ENCODE results near the gene CCDC201. TPM values are rescaled to one million over a fixed set of nuclear protein-coding genes. Genes with fewer than 3 reads are reported as not detected.
"Not testable (repeated sequence)": the region's sequence is repeated elsewhere in the genome, so short reads cannot be mapped to it uniquely, and the experiment has no call there.

The CCDC201 gene
- total RNA-seq, 1 donor from 2014 or later: not detected

GRCh38 chr7:45874408-45875131 is 1.7 kb upstream of the CCDC201 start:
- no peak for DNase-seq (ENCODE audit: low spot score)

GRCh38 chr7:45873355-45873754 is 473 bp upstream of the CCDC201 start:
- DNase-seq (ENCODE audit: low spot score): no peak

- DNase-seq (ENCODE audit: low spot score): no peak
Measured at GRCh38 chr7:45872116-45873034, 507 bp downstream of the CCDC201 start.

DNA sequence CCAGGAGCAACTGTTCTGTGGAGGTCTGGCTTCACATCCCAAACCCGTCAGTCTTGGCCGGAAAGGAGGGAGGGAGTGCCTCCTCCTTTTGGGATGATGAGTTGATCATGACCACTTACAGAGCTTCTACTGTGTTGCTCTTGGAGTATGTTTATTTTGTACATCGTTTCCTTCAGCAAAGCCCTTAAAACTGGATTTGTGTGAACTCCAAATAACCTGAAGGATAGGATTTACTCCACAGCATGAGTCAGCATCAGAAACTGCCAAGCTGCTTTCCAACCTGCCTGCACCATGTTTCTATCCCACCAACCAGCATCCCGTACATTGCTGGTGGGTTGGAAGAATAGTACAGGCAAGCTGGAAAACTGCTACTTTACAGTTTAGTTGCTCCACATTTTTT is 3.5 kb downstream of the CCDC201 start:
- DNase-seq (ENCODE audit: low spot score): no peak

DNA sequence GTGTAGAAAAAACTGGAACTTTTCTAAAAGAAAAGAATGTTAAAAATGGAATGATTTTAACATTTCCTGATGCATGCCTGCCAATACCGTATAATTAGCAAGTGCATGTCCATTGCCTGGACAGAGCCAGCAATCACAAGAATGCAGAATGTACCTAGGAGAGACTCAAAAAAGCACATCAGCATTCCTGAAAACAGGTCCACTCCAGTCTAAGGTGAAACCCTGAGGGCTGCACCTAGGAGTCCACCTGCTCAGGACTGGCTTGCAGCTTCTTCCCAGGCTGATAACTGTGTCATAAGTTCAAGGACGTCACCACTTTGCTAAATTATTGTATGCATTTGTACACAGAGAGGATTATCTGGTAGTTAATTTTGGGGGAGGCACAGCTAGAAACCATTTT is 5.4 kb downstream of the CCDC201 start:
- DNase-seq (ENCODE audit: low spot score): no peak

DNA sequence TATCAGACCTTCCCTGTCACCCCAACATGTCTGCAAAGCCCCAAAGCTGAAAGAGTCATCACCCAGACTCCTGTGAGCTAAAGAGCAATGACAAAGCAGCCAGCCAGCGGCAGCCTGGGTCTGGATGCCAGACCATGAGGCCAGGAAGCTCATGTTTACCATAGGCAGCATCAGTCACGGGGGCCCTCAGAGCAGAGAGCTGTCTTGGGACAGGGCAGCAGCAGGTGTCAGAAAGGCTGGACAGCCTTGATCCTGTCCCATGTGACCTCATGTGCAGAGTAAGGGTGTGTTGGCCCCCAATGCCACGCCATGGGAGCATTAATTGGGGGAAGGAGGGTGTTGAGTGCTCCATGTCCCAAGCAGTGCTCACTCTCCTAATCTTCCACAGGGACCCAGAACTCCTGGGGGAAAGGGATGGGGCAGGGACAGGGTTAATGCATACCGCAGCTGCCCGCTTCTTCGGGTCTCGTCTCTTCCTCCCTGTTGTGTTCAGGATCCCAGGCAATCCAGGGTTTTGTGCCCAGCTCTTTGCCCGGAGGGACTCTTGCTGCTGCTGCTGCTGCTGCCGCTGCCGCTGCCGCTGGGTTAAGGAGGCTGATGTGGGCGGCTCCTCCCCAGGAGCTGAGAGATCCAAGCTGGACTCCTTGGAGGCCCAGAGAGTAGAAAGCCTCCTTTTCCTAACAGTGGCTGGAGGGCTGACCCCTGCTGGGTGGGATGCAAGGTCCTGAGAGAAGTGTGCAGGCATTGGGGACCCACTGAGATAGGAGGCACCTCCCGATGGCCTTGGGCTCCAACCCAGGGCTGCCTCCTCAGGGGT is 7.1 kb downstream of the CCDC201 start:
- no peak for DNase-seq (ENCODE audit: low spot score)

DNA sequence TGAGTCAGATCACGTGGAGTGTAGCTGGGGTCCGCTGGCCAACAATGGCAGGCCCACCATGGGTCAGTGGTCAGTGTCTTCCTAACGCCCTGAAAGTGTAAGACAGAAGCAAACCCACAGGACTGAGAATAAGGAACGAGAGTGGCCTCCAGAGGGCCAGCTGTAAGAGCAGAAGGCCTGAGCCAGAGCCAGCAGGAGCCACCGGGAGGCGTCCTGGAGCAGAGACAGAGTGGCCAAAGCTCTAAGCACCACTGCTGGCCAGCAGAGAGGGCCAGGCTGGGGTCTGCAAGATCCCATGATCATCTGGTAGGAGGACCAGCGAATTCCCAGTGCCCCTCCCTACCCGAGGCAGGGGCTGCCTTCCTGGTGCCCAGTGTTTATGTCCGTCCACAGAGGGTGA is 9.2 kb downstream of the CCDC201 start:
- DNase-seq (ENCODE audit: low spot score): no peak

DNA sequence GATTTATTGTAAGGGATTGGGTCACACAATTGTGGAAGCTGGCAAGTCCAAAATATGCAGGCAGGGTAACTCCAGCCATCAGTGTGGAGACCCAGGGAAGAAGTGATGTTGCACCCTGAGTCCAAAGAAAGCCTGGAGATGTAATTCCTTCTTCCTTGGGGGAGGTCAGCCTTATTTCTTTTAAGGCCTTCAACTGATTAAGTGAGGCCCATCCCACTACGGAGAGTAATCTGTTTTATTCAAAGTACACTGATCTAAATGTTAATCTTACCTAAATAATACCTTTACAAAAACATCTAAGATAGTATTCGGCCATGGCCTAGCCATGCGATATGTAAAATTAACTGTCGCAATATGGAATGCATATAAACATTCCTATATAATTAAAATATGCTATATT is 16.0 kb downstream of the CCDC201 start:
- DNase-seq (ENCODE audit: low spot score): not testable (repeated sequence)

- DNase-seq (ENCODE audit: low spot score): not testable (repeated sequence)
Measured at GRCh38 chr7:45855680-45856079, 17.2 kb downstream of the CCDC201 start.

GRCh38 chr7:45853491-45853890 is 19.4 kb downstream of the CCDC201 start:
- not testable (repeated sequence) for DNase-seq (ENCODE audit: low spot score)

- DNase-seq (ENCODE audit: low spot score): not testable (repeated sequence)
Measured at GRCh38 chr7:45852984-45853383, 19.9 kb downstream of the CCDC201 start.

- DNase-seq (ENCODE audit: low spot score): not testable (repeated sequence)
Measured at GRCh38 chr7:45848734-45849133, 24.1 kb downstream of the CCDC201 start.

GRCh38 chr7:45846536-45846935 is 26.3 kb downstream of the CCDC201 start:
- not testable (repeated sequence) for DNase-seq (ENCODE audit: low spot score)

DNA sequence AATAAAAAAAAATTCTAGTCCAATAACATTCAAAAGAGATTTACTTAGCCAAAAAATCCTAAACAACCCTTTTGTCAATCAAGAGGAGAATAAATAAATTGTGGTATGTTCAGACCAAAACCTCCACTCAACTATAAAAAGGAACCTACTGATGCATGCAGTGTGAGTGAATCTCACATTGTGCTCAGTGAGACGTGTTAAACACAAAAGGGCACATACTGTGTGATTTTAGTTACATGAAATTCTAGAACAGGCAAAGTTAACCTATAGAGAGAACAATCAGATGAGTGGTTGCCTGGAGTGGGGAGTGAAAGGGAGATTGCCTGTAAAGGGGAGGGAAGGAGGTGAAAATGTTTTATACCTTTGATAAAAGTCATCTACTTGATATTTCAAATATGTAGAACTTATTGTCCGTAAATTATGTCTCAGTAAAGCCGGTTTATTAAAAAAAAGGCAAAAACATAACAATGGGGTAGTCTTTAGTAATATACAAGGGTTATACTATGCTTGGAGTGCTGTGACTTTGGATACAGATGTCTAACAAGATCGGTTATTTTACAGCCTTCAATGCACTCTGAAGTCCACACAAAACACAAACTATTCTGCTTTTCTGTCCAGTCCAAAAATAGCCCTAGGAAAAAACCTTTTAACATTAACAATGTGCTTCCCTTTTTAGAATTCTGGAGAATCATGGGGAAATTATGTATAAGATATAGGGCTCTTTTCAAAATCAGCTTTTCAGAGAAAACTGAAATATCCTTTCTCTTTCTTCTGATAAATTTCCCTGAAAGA is 30.8 kb downstream of the CCDC201 start:
- not testable (repeated sequence) for DNase-seq (ENCODE audit: low spot score)

GRCh38 chr7:45838852-45839251 is 34.0 kb downstream of the CCDC201 start:
- DNase-seq (ENCODE audit: low spot score): not testable (repeated sequence)

GRCh38 chr7:45832433-45833177 is 40.3 kb downstream of the CCDC201 start:
- DNase-seq (ENCODE audit: low spot score): peak; percentile 16

DNA sequence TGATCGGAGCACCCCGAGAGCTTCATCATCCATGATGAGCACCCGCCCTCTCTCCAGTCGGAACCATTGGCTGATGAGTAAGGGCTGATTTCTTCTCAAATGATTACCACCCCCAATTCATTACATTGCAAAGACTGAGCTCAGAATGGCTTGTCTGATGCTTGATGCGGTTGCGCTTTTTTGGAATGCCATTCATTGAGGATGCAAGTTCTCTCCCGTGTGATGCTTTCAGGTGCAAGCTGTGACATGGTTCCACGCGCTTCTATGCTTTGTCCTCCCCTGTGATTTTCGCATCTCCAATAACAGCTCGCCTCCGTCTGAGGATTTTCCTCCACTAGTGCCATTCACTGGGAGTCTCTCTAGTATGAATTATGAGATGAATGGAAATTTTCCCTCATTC is 43.0 kb downstream of the CCDC201 start:
- not testable (repeated sequence) for DNase-seq (ENCODE audit: low spot score)

DNA sequence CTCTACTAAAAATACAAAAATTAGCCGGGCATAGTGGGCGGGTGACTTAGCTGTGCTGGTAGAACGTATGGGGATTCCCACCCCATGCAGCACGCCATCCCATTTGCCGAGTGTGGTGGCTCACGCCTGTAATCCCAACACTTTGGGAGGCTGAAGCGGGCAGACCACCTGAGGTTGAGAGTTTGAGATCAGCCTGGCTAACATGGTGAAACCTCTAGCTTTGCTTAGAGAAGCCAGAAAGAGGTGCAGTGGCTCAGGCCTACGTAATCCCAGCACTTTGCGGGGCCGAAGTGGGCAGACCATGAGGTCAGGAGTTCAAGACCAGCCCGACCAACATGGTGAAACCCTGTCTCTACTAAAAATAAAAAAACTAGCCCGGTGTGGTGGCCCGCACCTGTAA is 45.2 kb downstream of the CCDC201 start:
- DNase-seq (ENCODE audit: low spot score): not testable (repeated sequence)

GRCh38 chr7:45826550-45826949 is 46.3 kb downstream of the CCDC201 start:
- DNase-seq (ENCODE audit: low spot score): not testable (repeated sequence)

DNA sequence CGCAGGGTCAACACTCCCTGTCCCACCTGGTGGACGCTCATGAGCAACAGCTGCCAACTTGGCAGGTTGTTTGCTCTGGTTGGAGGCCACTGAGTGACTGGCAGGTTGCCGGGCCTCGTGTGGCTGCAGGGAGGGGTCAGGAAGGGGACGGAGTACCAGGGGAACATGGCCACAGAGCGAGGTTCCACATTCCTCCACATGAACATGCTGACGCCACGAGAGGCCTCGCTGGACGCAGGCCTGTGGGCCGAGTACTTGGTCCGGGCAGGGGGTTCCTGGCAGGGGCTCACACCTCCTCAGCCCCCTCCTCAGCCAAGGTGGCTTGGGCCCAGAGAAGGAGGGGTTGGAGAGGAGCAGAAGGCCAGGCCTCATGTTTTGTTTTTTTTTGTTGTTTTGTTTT is 54.1 kb downstream of the CCDC201 start:
- not testable (repeated sequence) for DNase-seq (ENCODE audit: low spot score)

Measured in mucosa of gallbladder (tissue), 1 donor.